ENCODE results near the gene CD99. TPM values are rescaled to one million over a fixed set of nuclear protein-coding genes. Genes with fewer than 3 reads are reported as not detected.
A peak's percentile ranks its signal among the peaks of the same experiment; 100 is the strongest.

CD99 gene
- total RNA-seq, 1 donor from 2014 or later: 282 TPM

DNA sequence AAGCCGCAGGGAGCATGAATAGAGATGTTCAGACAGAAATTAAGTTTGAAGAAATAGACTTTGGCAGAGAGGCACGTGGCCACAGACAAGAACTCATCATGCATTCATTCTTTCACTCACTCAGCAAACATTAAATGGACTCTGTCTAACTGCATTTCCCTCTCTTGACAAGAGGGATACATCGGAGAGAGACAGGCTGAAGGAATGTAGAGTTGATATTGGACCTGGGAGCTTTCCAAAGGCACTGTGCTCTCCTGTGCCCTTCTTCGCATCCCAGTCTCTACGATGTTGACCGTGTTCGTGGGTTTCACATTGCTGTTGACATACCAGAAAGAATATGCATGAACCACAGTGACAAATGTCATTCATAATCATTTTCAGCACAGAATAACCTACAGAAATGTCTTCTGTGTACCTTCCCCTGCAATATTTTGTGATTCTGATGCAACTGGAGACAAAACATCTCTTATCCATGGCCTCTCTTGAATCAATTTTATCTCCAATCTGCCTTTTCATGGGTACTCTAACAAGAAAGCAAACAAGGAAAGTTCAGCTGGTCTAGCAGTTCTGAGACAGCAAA lies 34.7 kb upstream of the CD99 start:
- TF ChIP-seq POLR2AphosphoS5 (IDR thresholded peaks at IDR 0.05; ENCODE audit: insufficient read depth in 1 of 2, low read depth in 1 of 2) (no peak), POLR2A (IDR thresholded peaks at IDR 0.05) (no peak)
- TF ChIP-seq, protein P1, sequence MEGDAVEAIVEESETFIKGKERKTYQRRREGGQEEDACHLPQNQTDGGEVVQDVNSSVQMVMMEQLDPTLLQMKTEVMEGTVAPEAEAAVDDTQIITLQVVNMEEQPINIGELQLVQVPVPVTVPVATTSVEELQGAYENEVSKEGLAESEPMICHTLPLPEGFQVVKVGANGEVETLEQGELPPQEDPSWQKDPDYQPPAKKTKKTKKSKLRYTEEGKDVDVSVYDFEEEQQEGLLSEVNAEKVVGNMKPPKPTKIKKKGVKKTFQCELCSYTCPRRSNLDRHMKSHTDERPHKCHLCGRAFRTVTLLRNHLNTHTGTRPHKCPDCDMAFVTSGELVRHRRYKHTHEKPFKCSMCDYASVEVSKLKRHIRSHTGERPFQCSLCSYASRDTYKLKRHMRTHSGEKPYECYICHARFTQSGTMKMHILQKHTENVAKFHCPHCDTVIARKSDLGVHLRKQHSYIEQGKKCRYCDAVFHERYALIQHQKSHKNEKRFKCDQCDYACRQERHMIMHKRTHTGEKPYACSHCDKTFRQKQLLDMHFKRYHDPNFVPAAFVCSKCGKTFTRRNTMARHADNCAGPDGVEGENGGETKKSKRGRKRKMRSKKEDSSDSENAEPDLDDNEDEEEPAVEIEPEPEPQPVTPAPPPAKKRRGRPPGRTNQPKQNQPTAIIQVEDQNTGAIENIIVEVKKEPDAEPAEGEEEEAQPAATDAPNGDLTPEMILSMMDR (IDR thresholded peaks at IDR 0.05): no peak
- no peaks in the 10 kb centered on the region for H3K9me3 ChIP-seq
- no peak for DNase-seq (ENCODE audit: extremely low spot score in 2 of 2)
- H3K27me3 ChIP-seq: no peaks in the 10 kb centered on the region
- no peak overlapping the region for H3K27ac ChIP-seq
- H3K36me3 ChIP-seq: no peaks in the 10 kb centered on the region
- H3K4me3 ChIP-seq: no peak overlapping the region
- intact Hi-C loops (cut with DNase I): no loop called here
- H3K4me1 ChIP-seq: no peaks in the 10 kb centered on the region

DNA sequence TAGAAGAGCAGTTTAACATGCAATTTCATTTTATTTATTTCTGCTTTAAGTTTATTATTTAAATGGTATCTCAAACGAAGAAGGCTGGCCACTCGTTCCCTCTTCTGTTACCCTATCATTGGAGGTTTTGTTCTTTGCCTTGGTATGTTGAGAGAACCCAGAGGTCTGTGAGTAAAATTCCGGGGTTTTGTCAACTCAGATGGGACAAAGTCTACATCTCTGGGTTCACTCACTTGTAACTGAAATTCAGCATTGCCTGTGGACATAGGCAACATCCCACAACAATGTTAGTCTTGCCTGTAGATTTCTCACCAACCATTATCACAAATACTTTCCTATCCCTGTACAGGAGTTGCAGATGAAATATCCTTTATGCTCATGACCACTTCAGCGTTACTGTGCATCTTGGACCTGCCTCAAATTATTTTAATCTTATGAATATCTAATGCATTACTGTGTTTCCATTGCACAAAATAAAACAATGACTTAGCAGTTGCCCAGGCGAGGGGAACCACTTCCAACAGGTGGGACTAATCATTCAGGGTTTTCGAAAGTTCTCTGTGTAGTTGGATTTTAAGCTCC lies 33.5 kb upstream of the CD99 start:
- H3K9me3 ChIP-seq: no peaks in the 10 kb centered on the region
- DNase-seq (ENCODE audit: extremely low spot score in 2 of 2): no peak
- H3K27ac ChIP-seq: no peak overlapping the region
- H3K36me3 ChIP-seq: no peaks in the 10 kb centered on the region
- H3K27me3 ChIP-seq: no peaks in the 10 kb centered on the region
- TF ChIP-seq POLR2AphosphoS5 (IDR thresholded peaks at IDR 0.05; ENCODE audit: insufficient read depth in 1 of 2, low read depth in 1 of 2) (no peak), POLR2A (IDR thresholded peaks at IDR 0.05) (no peak)
- TF ChIP-seq, protein P1 (IDR thresholded peaks at IDR 0.05): no peak
- intact Hi-C loops (cut with DNase I): no loop called here
- H3K4me3 ChIP-seq: no peak overlapping the region
- H3K4me1 ChIP-seq: no peaks in the 10 kb centered on the region

DNA sequence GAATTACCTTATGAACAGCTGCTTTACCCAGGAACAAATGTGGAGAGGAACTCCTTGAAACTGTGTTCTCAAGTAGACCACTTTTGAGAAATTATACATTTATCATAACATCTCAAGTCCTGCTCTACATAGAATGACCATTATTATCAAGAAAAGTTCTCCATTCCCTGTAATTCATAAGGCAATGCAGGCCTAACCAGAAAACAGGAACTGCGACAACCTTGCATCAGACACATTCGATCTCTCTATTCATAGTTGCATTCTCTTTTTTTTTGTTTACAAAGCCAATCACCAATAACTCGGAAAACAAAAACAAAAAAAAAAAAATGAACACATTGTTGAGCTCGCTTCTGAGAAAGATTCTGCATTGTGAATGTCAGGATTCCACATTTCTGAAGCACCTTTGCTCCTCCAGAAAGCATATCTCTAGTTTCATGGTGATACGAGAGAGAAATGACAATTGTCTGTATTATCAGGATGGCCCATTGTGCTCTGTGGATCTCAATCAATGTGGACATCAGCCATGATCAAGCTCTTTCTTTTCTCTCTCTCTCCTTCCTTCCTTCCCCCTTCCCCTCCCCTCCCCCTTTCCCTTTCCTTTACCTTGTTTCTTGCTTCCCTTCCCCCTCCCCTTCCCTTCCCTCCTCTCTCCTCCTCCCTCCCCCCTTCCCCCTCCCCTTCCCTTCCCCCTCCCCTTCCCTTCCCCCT lies 32.4 kb upstream of the CD99 start:
- Histone ChIP-seq H3K27me3 (no peaks in the 10 kb centered on the region), H3K4me1 (no peaks in the 10 kb centered on the region), H3K9me3 (no peaks in the 10 kb centered on the region), H3K27ac (no peak overlapping the region), H3K36me3 (no peaks in the 10 kb centered on the region), H3K4me3 (no peak overlapping the region)
- TF ChIP-seq POLR2AphosphoS5 (IDR thresholded peaks at IDR 0.05; ENCODE audit: insufficient read depth in 1 of 2, low read depth in 1 of 2): no peak
- no peak for DNase-seq (ENCODE audit: extremely low spot score in 2 of 2)
- intact Hi-C loops (cut with DNase I): no loop called here

DNA sequence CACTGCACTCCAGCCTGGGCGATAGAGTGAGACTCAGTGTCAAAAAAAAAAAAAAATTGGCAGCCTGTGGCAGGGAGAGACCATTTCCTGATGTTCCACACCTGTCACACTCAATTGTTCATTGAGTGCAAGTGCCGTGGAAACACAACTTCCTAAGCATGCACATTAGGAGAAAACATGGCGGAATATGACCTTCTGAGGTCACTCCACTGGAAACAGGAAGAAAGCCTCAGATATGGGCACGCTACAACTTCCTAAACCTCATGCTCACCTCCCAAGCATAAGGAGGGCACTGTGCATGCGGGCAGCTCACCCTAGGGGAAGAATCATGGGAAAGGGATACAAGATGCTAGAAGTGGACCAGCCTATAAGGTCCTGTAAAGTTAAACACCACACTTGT lies 28.5 kb upstream of the CD99 start:
- TF ChIP-seq, protein P1 (IDR thresholded peaks at IDR 0.05): no peak
- no peak for TF ChIP-seq POLR2AphosphoS5 (IDR thresholded peaks at IDR 0.05; ENCODE audit: insufficient read depth in 1 of 2, low read depth in 1 of 2)
- H3K27me3 ChIP-seq: no peaks in the 10 kb centered on the region
- DNase-seq (ENCODE audit: extremely low spot score in 2 of 2): no peak
- H3K4me1 ChIP-seq: no peaks in the 10 kb centered on the region
- intact Hi-C loops (cut with DNase I): no loop called here
- H3K27ac ChIP-seq: no peak overlapping the region
- H3K9me3 ChIP-seq: no peaks in the 10 kb centered on the region
- H3K4me3 ChIP-seq: no peak overlapping the region
- H3K36me3 ChIP-seq: no peaks in the 10 kb centered on the region

DNA sequence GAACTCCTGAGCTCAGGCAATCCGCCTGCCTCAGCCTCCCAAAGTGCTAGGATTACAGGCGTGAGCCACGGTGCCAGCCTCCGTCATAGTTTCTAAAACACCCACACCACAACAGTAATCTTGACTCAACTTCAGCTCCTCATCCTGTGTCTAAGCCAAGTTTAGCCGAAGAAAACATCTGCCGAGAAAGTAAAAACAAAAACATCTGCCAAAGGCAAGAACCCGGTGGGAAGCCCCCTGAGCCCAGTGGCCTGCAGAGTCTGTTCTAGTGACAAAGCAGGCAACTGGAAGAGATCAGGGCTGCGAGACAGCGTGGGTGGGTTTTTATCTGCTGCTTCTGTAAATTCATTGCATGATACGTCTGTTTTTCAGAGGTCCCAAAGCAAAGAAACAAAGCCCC lies 26.6 kb upstream of the CD99 start:
- Histone ChIP-seq H3K9me3 (no peaks in the 10 kb centered on the region), H3K36me3 (no peaks in the 10 kb centered on the region), H3K4me3 (no peak overlapping the region), H3K27me3 (no peaks in the 10 kb centered on the region), H3K27ac (peak overlapping the region; percentile 66), H3K4me1 (no peaks in the 10 kb centered on the region)
- DNase-seq (ENCODE audit: extremely low spot score in 2 of 2): no peak
- intact Hi-C loops (cut with DNase I): no loop called here
- TF ChIP-seq, protein P1 (IDR thresholded peaks at IDR 0.05): no peak
- TF ChIP-seq POLR2AphosphoS5 (IDR thresholded peaks at IDR 0.05; ENCODE audit: insufficient read depth in 1 of 2, low read depth in 1 of 2): no peak
- no peak for TF ChIP-seq POLR2A (IDR thresholded peaks at IDR 0.05)

Data from vagina (tissue), 2 donors.